ENCODE measurements around the gene ZNF106.

Gene ZNF106

DNA sequence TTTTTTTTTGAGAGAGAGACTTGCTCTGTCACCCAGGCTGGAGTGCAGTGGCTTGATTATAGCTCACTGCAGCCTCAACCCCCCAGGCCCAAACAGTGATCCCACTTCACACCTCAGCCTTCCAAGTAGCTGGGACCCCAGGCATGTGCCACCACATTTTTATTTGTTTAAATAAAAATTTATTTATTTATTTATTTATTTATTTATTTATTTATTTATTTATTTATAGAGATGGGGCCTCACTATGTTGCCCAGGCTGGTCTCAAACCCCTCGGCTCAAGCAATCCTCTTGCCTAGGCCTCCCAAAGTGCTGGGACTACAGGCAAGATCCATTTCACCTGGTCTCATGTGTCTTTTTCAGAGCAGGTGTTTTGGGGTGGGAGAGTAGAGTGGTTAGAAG, 116.1 kb downstream of the ZNF106 start:
- no peak overlapping the region for H3K4me3 ChIP-seq (ENCODE audit: control insufficient read depth in 1 of 7, extremely low read depth in 1 of 7, insufficient read depth in 4 of 7, low read depth in 2 of 7, low read length in 6 of 7)
- POLR2A ChIA-PET = no interaction called here
- H3K27me3 ChIP-seq (replicated peaks in 2 of 5; ENCODE audit: control insufficient read depth in 4 of 5, insufficient read depth in 5 of 5, low read length in 4 of 5) = no peaks in the 10 kb centered on the region
- H3K36me3 ChIP-seq (ENCODE audit: control insufficient read depth in 4 of 4, insufficient read depth in 4 of 4, low read length in 3 of 4) = no peaks in the 10 kb centered on the region
- CTCF ChIA-PET = interaction anchor here (1.2 kb wide), 1 partner anchor 9 kb away, joined by 4 read pairs; no protein-coding TSS in a partner anchor
- peaks cover 0 to 12% (median 4%) of the 10 kb centered on the region in 5 experiments for H3K9me3 ChIP-seq (ENCODE audit: control extremely low read depth in 1 of 5, control insufficient read depth in 4 of 5, insufficient read depth in 2 of 5, low read depth in 1 of 5, low read length in 4 of 5)
- DNase-seq = no peak
- no peak overlapping the region for H3K27ac ChIP-seq (ENCODE audit: insufficient read depth in 1 of 2, low read depth in 1 of 2, low read length in 2 of 2, poor library complexity in 1 of 2, severe bottlenecking in 2 of 2)
- no CpG with 5 or more reads among the region's 1 CpG for whole genome bisulfite sequencing (ENCODE audit: insufficient coverage)
- H3K4me1 ChIP-seq (ENCODE audit: control extremely low read depth in 1 of 4, control insufficient read depth in 4 of 4, insufficient read depth in 4 of 4, low read length in 3 of 4) = peaks cover 0 to 6% (median 3%) of the 10 kb centered on the region in 4 experiments

GRCh38 chr15:42373936-42374335, 117.0 kb downstream of the ZNF106 start:
- no peaks in the 10 kb centered on the region for H3K27me3 ChIP-seq (replicated peaks in 2 of 5; ENCODE audit: control insufficient read depth in 4 of 5, insufficient read depth in 5 of 5, low read length in 4 of 5)
- no peak overlapping the region for H3K27ac ChIP-seq (ENCODE audit: insufficient read depth in 1 of 2, low read depth in 1 of 2, low read length in 2 of 2, poor library complexity in 1 of 2, severe bottlenecking in 2 of 2)
- no peaks in the 10 kb centered on the region for H3K36me3 ChIP-seq (ENCODE audit: control insufficient read depth in 4 of 4, insufficient read depth in 4 of 4, low read length in 3 of 4)
- WGBS (ENCODE audit: insufficient coverage) = 96% methylated on average over 4 of the region's 4 CpGs
- POLR2A ChIA-PET = no interaction called here
- H3K4me1 ChIP-seq (ENCODE audit: control extremely low read depth in 1 of 4, control insufficient read depth in 4 of 4, insufficient read depth in 4 of 4, low read length in 3 of 4) = peaks cover 0 to 6% (median 3%) of the 10 kb centered on the region in 4 experiments
- no peak overlapping the region for H3K4me3 ChIP-seq (ENCODE audit: control insufficient read depth in 1 of 7, extremely low read depth in 1 of 7, insufficient read depth in 4 of 7, low read depth in 2 of 7, low read length in 6 of 7)
- DNase-seq = no peak
- CTCF ChIA-PET = interaction anchor here (1.2 kb wide), 1 partner anchor 8 kb away, joined by 4 read pairs; no protein-coding TSS in a partner anchor
- peaks cover 0 to 12% (median 4%) of the 10 kb centered on the region in 5 experiments for H3K9me3 ChIP-seq (ENCODE audit: control extremely low read depth in 1 of 5, control insufficient read depth in 4 of 5, insufficient read depth in 2 of 5, low read depth in 1 of 5, low read length in 4 of 5)

DNA sequence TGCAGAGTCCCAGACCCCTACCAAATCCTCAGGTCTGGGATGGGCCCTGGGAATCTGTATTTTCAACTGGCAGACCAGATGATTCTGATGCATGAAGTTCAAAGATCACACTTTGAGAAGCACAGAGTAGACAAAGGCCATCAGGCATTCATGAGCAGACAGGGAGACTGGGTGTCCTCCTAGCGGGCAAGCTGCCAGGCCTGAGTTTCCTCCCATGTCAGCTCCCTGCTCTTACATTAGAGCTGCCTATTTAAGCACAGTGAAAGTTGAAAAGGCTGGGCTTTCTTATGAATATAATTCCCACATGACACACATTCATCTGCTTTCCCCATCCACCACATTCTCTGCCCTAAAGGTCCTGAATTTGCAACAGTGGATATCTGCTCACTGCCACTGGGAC, 117.7 kb downstream of the ZNF106 start:
- no peak overlapping the region for H3K27ac ChIP-seq (ENCODE audit: insufficient read depth in 1 of 2, low read depth in 1 of 2, low read length in 2 of 2, poor library complexity in 1 of 2, severe bottlenecking in 2 of 2)
- 83% methylated on average over 1 of the region's 1 CpG for WGBS (ENCODE audit: insufficient coverage)
- no peak for DNase-seq
- peaks cover 0 to 12% (median 4%) of the 10 kb centered on the region in 5 experiments for H3K9me3 ChIP-seq (ENCODE audit: control extremely low read depth in 1 of 5, control insufficient read depth in 4 of 5, insufficient read depth in 2 of 5, low read depth in 1 of 5, low read length in 4 of 5)
- POLR2A ChIA-PET = no interaction called here
- H3K36me3 ChIP-seq (ENCODE audit: control insufficient read depth in 4 of 4, insufficient read depth in 4 of 4, low read length in 3 of 4) = no peaks in the 10 kb centered on the region
- peaks cover 0 to 6% (median 3%) of the 10 kb centered on the region in 4 experiments for H3K4me1 ChIP-seq (ENCODE audit: control extremely low read depth in 1 of 4, control insufficient read depth in 4 of 4, insufficient read depth in 4 of 4, low read length in 3 of 4)
- CTCF ChIA-PET = no interaction called here
- no peaks in the 10 kb centered on the region for H3K27me3 ChIP-seq (replicated peaks in 2 of 5; ENCODE audit: control insufficient read depth in 4 of 5, insufficient read depth in 5 of 5, low read length in 4 of 5)
- H3K4me3 ChIP-seq (ENCODE audit: control insufficient read depth in 1 of 7, extremely low read depth in 1 of 7, insufficient read depth in 4 of 7, low read depth in 2 of 7, low read length in 6 of 7) = no peak overlapping the region

- peak; percentile 11 to 53 (median 50) for DNase-seq
- Histone ChIP-seq H3K4me3 (ENCODE audit: control insufficient read depth in 1 of 7, extremely low read depth in 1 of 7, insufficient read depth in 4 of 7, low read depth in 2 of 7, low read length in 6 of 7) (no peak overlapping the region), H3K27me3 (replicated peaks in 2 of 5; ENCODE audit: control insufficient read depth in 4 of 5, insufficient read depth in 5 of 5, low read length in 4 of 5) (no peaks in the 10 kb centered on the region), H3K4me1 (ENCODE audit: control extremely low read depth in 1 of 4, control insufficient read depth in 4 of 4, insufficient read depth in 4 of 4, low read length in 3 of 4) (peaks cover 0 to 3% (median 1%) of the 10 kb centered on the region in 4 experiments), H3K9me3 (ENCODE audit: control extremely low read depth in 1 of 5, control insufficient read depth in 4 of 5, insufficient read depth in 2 of 5, low read depth in 1 of 5, low read length in 4 of 5) (no peaks in the 10 kb centered on the region), H3K27ac (ENCODE audit: insufficient read depth in 1 of 2, low read depth in 1 of 2, low read length in 2 of 2, poor library complexity in 1 of 2, severe bottlenecking in 2 of 2) (no peak overlapping the region), H3K36me3 (ENCODE audit: control insufficient read depth in 4 of 4, insufficient read depth in 4 of 4, low read length in 3 of 4) (no peaks in the 10 kb centered on the region)
- no CpG with 5 or more reads among the region's 2 CpGs for WGBS (ENCODE audit: insufficient coverage)
- POLR2A ChIA-PET = no interaction called here
- CTCF ChIA-PET = no interaction called here
Measured at GRCh38 chr15:42371096-42371495, 119.8 kb downstream of the ZNF106 start.

GRCh38 chr15:42368096-42368495, 122.8 kb downstream of the ZNF106 start:
- ChIA-PET CTCF (interaction anchor here (1.1 kb wide), 1 partner anchor 19 kb away, joined by 4 read pairs; no protein-coding TSS in a partner anchor), POLR2A (no interaction called here)
- H3K4me1 ChIP-seq (ENCODE audit: control extremely low read depth in 1 of 4, control insufficient read depth in 4 of 4, insufficient read depth in 4 of 4, low read length in 3 of 4) = no peaks in the 10 kb centered on the region
- no peak overlapping the region for H3K27ac ChIP-seq (ENCODE audit: insufficient read depth in 1 of 2, low read depth in 1 of 2, low read length in 2 of 2, poor library complexity in 1 of 2, severe bottlenecking in 2 of 2)
- no peak overlapping the region for H3K4me3 ChIP-seq (ENCODE audit: control insufficient read depth in 1 of 7, extremely low read depth in 1 of 7, insufficient read depth in 4 of 7, low read depth in 2 of 7, low read length in 6 of 7)
- 97% methylated on average over 3 of the region's 3 CpGs for WGBS (ENCODE audit: insufficient coverage)
- DNase-seq = no peak
- no peaks in the 10 kb centered on the region for H3K9me3 ChIP-seq (ENCODE audit: control extremely low read depth in 1 of 5, control insufficient read depth in 4 of 5, insufficient read depth in 2 of 5, low read depth in 1 of 5, low read length in 4 of 5)
- no peaks in the 10 kb centered on the region for H3K36me3 ChIP-seq (ENCODE audit: control insufficient read depth in 4 of 4, insufficient read depth in 4 of 4, low read length in 3 of 4)
- H3K27me3 ChIP-seq (replicated peaks in 2 of 5; ENCODE audit: control insufficient read depth in 4 of 5, insufficient read depth in 5 of 5, low read length in 4 of 5) = no peaks in the 10 kb centered on the region

DNA sequence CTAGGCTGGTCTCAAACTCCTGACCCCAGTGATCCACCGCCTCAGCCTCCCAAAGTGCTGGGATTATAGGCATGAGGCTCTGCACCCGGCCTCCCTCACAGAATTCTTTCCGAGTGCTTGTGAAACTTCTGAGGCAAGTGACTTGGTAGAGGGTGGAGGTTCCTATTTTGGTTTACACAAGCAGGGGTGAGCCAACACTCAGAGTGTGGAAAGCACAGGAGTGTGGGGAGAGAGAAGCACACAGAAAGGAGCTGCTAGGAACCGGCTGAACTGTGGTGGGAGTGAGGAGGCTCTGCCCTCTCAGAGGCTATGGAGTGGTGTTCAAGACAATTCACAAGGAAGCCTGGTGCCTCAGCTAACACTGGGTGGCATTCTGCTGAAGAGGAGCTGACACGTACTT, 123.9 kb downstream of the ZNF106 start:
- Histone ChIP-seq H3K9me3 (ENCODE audit: control extremely low read depth in 1 of 5, control insufficient read depth in 4 of 5, insufficient read depth in 2 of 5, low read depth in 1 of 5, low read length in 4 of 5) (no peaks in the 10 kb centered on the region), H3K4me3 (ENCODE audit: control insufficient read depth in 1 of 7, extremely low read depth in 1 of 7, insufficient read depth in 4 of 7, low read depth in 2 of 7, low read length in 6 of 7) (no peak overlapping the region), H3K36me3 (ENCODE audit: control insufficient read depth in 4 of 4, insufficient read depth in 4 of 4, low read length in 3 of 4) (no peaks in the 10 kb centered on the region), H3K4me1 (ENCODE audit: control extremely low read depth in 1 of 4, control insufficient read depth in 4 of 4, insufficient read depth in 4 of 4, low read length in 3 of 4) (no peaks in the 10 kb centered on the region), H3K27me3 (replicated peaks in 2 of 5; ENCODE audit: control insufficient read depth in 4 of 5, insufficient read depth in 5 of 5, low read length in 4 of 5) (no peaks in the 10 kb centered on the region), H3K27ac (ENCODE audit: insufficient read depth in 1 of 2, low read depth in 1 of 2, low read length in 2 of 2, poor library complexity in 1 of 2, severe bottlenecking in 2 of 2) (no peak overlapping the region)
- WGBS (ENCODE audit: insufficient coverage) = 89% methylated on average over 4 of the region's 5 CpGs
- CTCF ChIA-PET = interaction anchor here (1.1 kb wide), 1 partner anchor 18 kb away, joined by 4 read pairs; no protein-coding TSS in a partner anchor
- POLR2A ChIA-PET = no interaction called here
- DNase-seq = no peak

GRCh38 chr15:42365921-42366550, 124.9 kb downstream of the ZNF106 start:
- Histone ChIP-seq H3K4me1 (ENCODE audit: control extremely low read depth in 1 of 4, control insufficient read depth in 4 of 4, insufficient read depth in 4 of 4, low read length in 3 of 4) (no peaks in the 10 kb centered on the region), H3K27ac (ENCODE audit: insufficient read depth in 1 of 2, low read depth in 1 of 2, low read length in 2 of 2, poor library complexity in 1 of 2, severe bottlenecking in 2 of 2) (no peak overlapping the region), H3K36me3 (ENCODE audit: control insufficient read depth in 4 of 4, insufficient read depth in 4 of 4, low read length in 3 of 4) (no peaks in the 10 kb centered on the region), H3K4me3 (ENCODE audit: control insufficient read depth in 1 of 7, extremely low read depth in 1 of 7, insufficient read depth in 4 of 7, low read depth in 2 of 7, low read length in 6 of 7) (no peak overlapping the region), H3K9me3 (ENCODE audit: control extremely low read depth in 1 of 5, control insufficient read depth in 4 of 5, insufficient read depth in 2 of 5, low read depth in 1 of 5, low read length in 4 of 5) (no peaks in the 10 kb centered on the region), H3K27me3 (replicated peaks in 2 of 5; ENCODE audit: control insufficient read depth in 4 of 5, insufficient read depth in 5 of 5, low read length in 4 of 5) (no peaks in the 10 kb centered on the region)
- ChIA-PET CTCF (interaction anchor here (1.0 to 1.6 kb wide), 2 partner anchors 8 to 11 kb away, joined by 4 read pairs; no protein-coding TSS in a partner anchor), POLR2A (interaction anchor here (0.6 kb wide), 1 partner anchor 93 kb away, joined by 3 read pairs; the partner anchor contains the start of genes GANC and TMEM87A)
- 100% methylated on average over 3 of the region's 5 CpGs for WGBS (ENCODE audit: insufficient coverage)
- no peak for DNase-seq

Data from common myeloid progenitor, CD34-positive (primary cell).